Left lung (tissue), 10 donors: ENCODE results near the gene MGMT. TPM values are rescaled to one million over a fixed set of nuclear protein-coding genes. Genes with fewer than 3 reads are reported as not detected.

Source experiments
- ATAC-seq: fragments of 200-7000 bp; cut with Tn5 transposase; one replicate; pipeline ENCODE4 v1.9.1; 2020; ENCODE audit warnings: moderate library complexity
- DNase-seq, 4 donors: peaks; one replicate each; pipeline ENCODE4 v3.0.0-alpha.2; 2013 to 2020
- H3K27ac ChIP-seq, 2 donors: fragments of 200-600 bp; sonication (generic) in 1 of 2; one replicate each; pipeline versions ENCODE4 v1.5.0 to v1.8.0; 2020 to 2021
- H3K27me3 ChIP-seq, 2 donors: fragments of 200-600 bp; sonication (generic) in 1 of 2; one replicate each; pipeline versions ENCODE4 v1.5.0 to v1.8.0; 2020 to 2021
- H3K36me3 ChIP-seq, 2 donors: fragments of 200-600 bp; sonication (generic) in 1 of 2; one replicate each; pipeline versions ENCODE4 v1.5.0 to v1.8.0; 2020 to 2021
- H3K4me1 ChIP-seq, 2 donors: fragments of 200-600 bp; one replicate each; pipeline ENCODE4 v1.8.0; 2021
- H3K4me3 ChIP-seq, 2 donors: fragments of 200-600 bp; sonication (generic) in 1 of 2; one replicate each; pipeline versions ENCODE4 v1.5.0 to v1.8.0; 2020 to 2021; ENCODE audit warnings: mild to moderate bottlenecking in 1 of 2
- H3K9me3 ChIP-seq, 2 donors: fragments of 200-600 bp; sonication (generic) in 1 of 2; one replicate each; pipeline versions ENCODE4 v1.5.0 to v1.8.0; 2020 to 2021
- CTCF ChIP-seq, 2 donors: fragments of 200-600 bp; sonication (generic) in 1 of 2; IDR thresholded peaks; one replicate each; pipeline versions ENCODE4 v1.5.0 to v1.8.0; 2021; ENCODE audit warnings: antibody characterized with exemption in 2 of 2
- intact Hi-C, 2 donors: fragments of 100-400 bp; cut with DNase I; formaldehyde crosslinking; loops; one replicate each; pipeline versions ENCODE4 v1.11.2 to v1.14.2; 2022
- polyA plus RNA-seq, 6 donors: library from polyadenylated mRNA; unstranded; fragments of 120-200 nt; gene quantifications; one replicate each; pipeline ENCODE4 v1.2.1, GENCODE V29; 2013; ENCODE audit not compliant: insufficient read length in 6 of 6
- total RNA-seq, 2 donors: library from RNA; stranded (reverse); fragmentation: NEBNext Ultra II Directional; extraction: Animal tissue kit (Norgen Biotek cat#: 25700); gene quantifications; one replicate each; pipeline ENCODE4 v1.2.1, GENCODE V29; 2021
- donor health status: DM: no; HTN: yes; CAD: no.
- donor health status: DM: no; HTN: no; CAD: no.

MGMT gene
- total and polyA plus RNA-seq, 8 donors = 13.1 to 25.5 (median 17.0) TPM

GRCh38 chr10:129445436-129446182 lies 21.4 kb upstream of the MGMT start:
- Histone ChIP-seq H3K4me3 (no peak overlapping the region), H3K9me3 (no peaks in the 10 kb centered on the region), H3K36me3 (no peaks in the 10 kb centered on the region), H3K27ac (no peak overlapping the region), H3K4me1 (no peaks in the 10 kb centered on the region), H3K27me3 (peaks cover 0 to 10% of the 10 kb centered on the region in 2 donors)
- no peak for ATAC-seq
- no peak for DNase-seq
- no peak for TF ChIP-seq CTCF (IDR thresholded peaks at IDR 0.05)
- intact Hi-C loops = no loop called here

GRCh38 chr10:129446183-129446581 lies 20.9 kb upstream of the MGMT start:
- peaks cover 0 to 11% of the 10 kb centered on the region in 2 donors for H3K27me3 ChIP-seq
- no peak for DNase-seq
- no peak overlapping the region for H3K27ac ChIP-seq
- ATAC-seq = no peak
- no peak overlapping the region for H3K4me3 ChIP-seq
- no peaks in the 10 kb centered on the region for H3K4me1 ChIP-seq
- no peaks in the 10 kb centered on the region for H3K9me3 ChIP-seq
- TF ChIP-seq CTCF (IDR thresholded peaks at IDR 0.05) = no peak
- H3K36me3 ChIP-seq = no peaks in the 10 kb centered on the region
- intact Hi-C loops = no loop called here

GRCh38 chr10:129447486-129447885 lies 19.6 kb upstream of the MGMT start:
- ATAC-seq = no peak
- no peak for DNase-seq
- Histone ChIP-seq H3K4me3 (no peak overlapping the region), H3K27me3 (peaks cover 0 to 5% of the 10 kb centered on the region in 2 donors), H3K9me3 (no peaks in the 10 kb centered on the region), H3K36me3 (no peaks in the 10 kb centered on the region), H3K27ac (no peak overlapping the region), H3K4me1 (no peaks in the 10 kb centered on the region)
- intact Hi-C loops = no loop called here
- no peak for TF ChIP-seq CTCF (IDR thresholded peaks at IDR 0.05)

GRCh38 chr10:129448086-129448485 lies 19.0 kb upstream of the MGMT start:
- no peak for TF ChIP-seq CTCF (IDR thresholded peaks at IDR 0.05)
- intact Hi-C loops = no loop called here
- no peak overlapping the region for H3K27ac ChIP-seq
- peaks cover 0 to 5% of the 10 kb centered on the region in 2 donors for H3K27me3 ChIP-seq
- H3K4me1 ChIP-seq = no peaks in the 10 kb centered on the region
- DNase-seq (no peak), ATAC-seq (no peak)
- no peaks in the 10 kb centered on the region for H3K9me3 ChIP-seq
- no peak overlapping the region for H3K4me3 ChIP-seq
- no peaks in the 10 kb centered on the region for H3K36me3 ChIP-seq

GRCh38 chr10:129448539-129448938 lies 18.5 kb upstream of the MGMT start:
- no peak for ATAC-seq

More at GRCh38 chr10:129448539-129448938, 18.5 kb upstream of the MGMT start:
- no peak for TF ChIP-seq CTCF (IDR thresholded peaks at IDR 0.05)
- Histone ChIP-seq H3K9me3 (no peaks in the 10 kb centered on the region), H3K4me1 (no peaks in the 10 kb centered on the region), H3K27me3 (peaks cover 0 to 5% of the 10 kb centered on the region in 2 donors), H3K27ac (no peak overlapping the region), H3K4me3 (no peak overlapping the region), H3K36me3 (no peaks in the 10 kb centered on the region)
- intact Hi-C loops = no loop called here
- DNase-seq = no peak
